SK-N-MC (cell line): ENCODE measurements around the gene DNAAF8.

Experiments
- EZH2 ChIP-seq: fragments of 200-600 bp; sonication (generic); IDR thresholded peaks from one replicate; pipeline ENCODE4 v1.6.1; 2017; ENCODE audit warnings: antibody characterized with exemption
- POLR2AphosphoS5 ChIP-seq: IDR thresholded peaks from 2 replicates; pipeline ENCODE4 v1.6.1; 2012; ENCODE audit warnings: mild to moderate bottlenecking, low read depth, low read length, borderline replicate concordance

- TF ChIP-seq EZH2: no peak
- no peak for TF ChIP-seq POLR2AphosphoS5
These were observed 58.7 kb downstream of the DNAAF8 start for GRCh38 chr16:4792951-4793513.
